H1 (cell line): ENCODE data around the gene AHRR. TPM values are rescaled to one million over a fixed set of nuclear protein-coding genes. Genes with fewer than 3 reads are reported as not detected.

Source experiments
- CBX8 ChIP-seq: fragments of 300-800, 300-1000 bp; sonication (generic); IDR thresholded peaks from 2 replicates; pipeline ENCODE4 v1.7.1; 2016; ENCODE audit warnings: low read depth, low read length, borderline replicate concordance
- CEBPB ChIP-seq: IDR thresholded peaks from 2 replicates; pipeline ENCODE4 v1.6.1; 2012; ENCODE audit warnings: low read depth, low read length
- KDM5A ChIP-seq: fragments of 200-600 bp; IDR thresholded peaks from 2 replicates; pipeline ENCODE4 v1.7.1; 2012; ENCODE audit warnings: mild to moderate bottlenecking, low read length, inconsistent platforms, mixed read lengths
- PHF8 ChIP-seq: fragments of 200-600 bp; sonication (generic); conservative IDR thresholded peaks from 2 replicates; pipeline ENCODE4 v1.7.1; 2012; ENCODE audit warnings: low read depth, mild to moderate bottlenecking, inconsistent platforms, low read length, moderate library complexity
- polyA plus RNA-seq, 7 experiments: library from polyadenylated mRNA; depleted of rRNA in 3 of 7; stranded (reverse) in 5 of 7; unstranded in 2 of 7; fragments of >200 nt in 5 of 7; fragments of 200-250 nt in 2 of 7; gene quantifications; 1 replicate in 5 of 7; 2 replicates in 1 of 7; 4 replicates in 1 of 7; pipeline versions ENCODE4 v1.2.1 to v1.2.3, GENCODE V29; 2011 to 2013; ENCODE audit warnings: missing spikeins in 2 of 7, mixed read lengths in 2 of 7
- total RNA-seq: library from RNA; stranded (reverse); fragmentation: NEBNext Ultra II Directional; extraction: Animal tissue kit (Norgen Biotek cat#: 25700); gene quantifications from 2 replicates; pipeline ENCODE4 v1.2.1, GENCODE V29; 2021

The AHRR gene
- total and polyA plus RNA-seq, 2 of the 8 experiments (the other 6 are each of a cell fraction or from before 2014, with no cell fraction given) = 0.41 to 0.80 TPM

GRCh38 chr5:351921-352245 is 30.4 kb downstream of the AHRR start (continued):
- no peak for TF ChIP-seq PHF8
- TF ChIP-seq CBX8 = no peak
- TF ChIP-seq KDM5A = no peak
- no peak for TF ChIP-seq CEBPB
- TF ChIP-seq, all 59 proteins: peak for 0
